ENCODE measurements around the gene C11orf71. TPM values are rescaled to one million over a fixed set of nuclear protein-coding genes. Genes with fewer than 3 reads are reported as not detected.
A peak's percentile ranks its signal among the peaks of the same experiment; 100 is the strongest.

Gene C11orf71
- total RNA-seq, 2 donors from 2014 or later: 6.5 to 10.2 TPM

DNA sequence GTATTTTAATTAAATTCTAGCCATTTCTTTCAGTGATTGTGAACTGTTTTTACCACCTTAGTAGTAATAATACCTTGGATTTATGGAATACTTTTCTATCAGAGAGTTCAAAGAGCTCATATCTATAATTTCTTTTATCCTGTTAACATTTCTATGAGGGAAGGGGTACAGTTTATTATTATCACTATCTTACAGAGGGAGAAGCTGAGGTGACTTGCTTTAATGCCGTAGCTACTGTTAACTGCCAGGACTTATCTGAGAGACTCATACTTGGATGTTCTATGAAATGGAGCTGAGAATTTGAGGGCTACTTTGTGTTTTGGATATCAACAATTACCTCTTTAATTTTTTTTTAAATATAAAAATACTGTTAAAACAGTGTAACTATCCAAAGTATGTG, 42.2 kb upstream of the C11orf71 start:
- H3K27me3 ChIP-seq: no peaks in the 10 kb centered on the region
- peaks cover 9% of the 10 kb centered on the region for H3K36me3 ChIP-seq
- peaks cover 0 to 17% of the 10 kb centered on the region in 2 donors for H3K4me1 ChIP-seq
- TF ChIP-seq, protein P1, sequence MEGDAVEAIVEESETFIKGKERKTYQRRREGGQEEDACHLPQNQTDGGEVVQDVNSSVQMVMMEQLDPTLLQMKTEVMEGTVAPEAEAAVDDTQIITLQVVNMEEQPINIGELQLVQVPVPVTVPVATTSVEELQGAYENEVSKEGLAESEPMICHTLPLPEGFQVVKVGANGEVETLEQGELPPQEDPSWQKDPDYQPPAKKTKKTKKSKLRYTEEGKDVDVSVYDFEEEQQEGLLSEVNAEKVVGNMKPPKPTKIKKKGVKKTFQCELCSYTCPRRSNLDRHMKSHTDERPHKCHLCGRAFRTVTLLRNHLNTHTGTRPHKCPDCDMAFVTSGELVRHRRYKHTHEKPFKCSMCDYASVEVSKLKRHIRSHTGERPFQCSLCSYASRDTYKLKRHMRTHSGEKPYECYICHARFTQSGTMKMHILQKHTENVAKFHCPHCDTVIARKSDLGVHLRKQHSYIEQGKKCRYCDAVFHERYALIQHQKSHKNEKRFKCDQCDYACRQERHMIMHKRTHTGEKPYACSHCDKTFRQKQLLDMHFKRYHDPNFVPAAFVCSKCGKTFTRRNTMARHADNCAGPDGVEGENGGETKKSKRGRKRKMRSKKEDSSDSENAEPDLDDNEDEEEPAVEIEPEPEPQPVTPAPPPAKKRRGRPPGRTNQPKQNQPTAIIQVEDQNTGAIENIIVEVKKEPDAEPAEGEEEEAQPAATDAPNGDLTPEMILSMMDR (IDR thresholded peaks at IDR 0.05): no peak
- H3K27ac ChIP-seq: no peak overlapping the region
- no peak for DNase-seq (ENCODE audit: low spot score)
- no peak overlapping the region for H3K4me3 ChIP-seq
- H3K9me3 ChIP-seq: no peaks in the 10 kb centered on the region

DNA sequence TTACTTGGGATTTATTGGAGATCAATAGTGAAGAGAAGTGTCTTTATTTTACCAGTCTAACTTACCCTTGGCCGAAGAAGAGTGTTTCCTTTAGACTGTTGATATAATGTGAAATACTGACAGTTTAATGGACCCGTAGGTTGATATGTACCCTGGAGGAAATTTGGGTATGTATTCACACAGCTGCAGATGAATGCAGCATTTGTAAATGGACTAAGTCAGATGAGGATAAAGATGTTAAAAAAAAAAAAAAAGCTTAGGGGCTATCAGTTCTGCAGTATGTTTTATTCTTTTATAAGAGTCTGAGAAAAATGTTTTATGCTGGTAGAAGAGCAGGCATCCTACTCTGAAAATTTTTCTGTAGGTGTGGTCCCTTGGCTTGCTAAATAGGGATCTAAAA, 41.6 kb upstream of the C11orf71 start:
- H3K36me3 ChIP-seq: peaks cover 9% of the 10 kb centered on the region
- no peak for DNase-seq (ENCODE audit: low spot score)
- peaks cover 0 to 17% of the 10 kb centered on the region in 2 donors for H3K4me1 ChIP-seq
- no peak overlapping the region for H3K27ac ChIP-seq
- no peaks in the 10 kb centered on the region for H3K27me3 ChIP-seq
- no peaks in the 10 kb centered on the region for H3K9me3 ChIP-seq
- TF ChIP-seq, protein P1 (IDR thresholded peaks at IDR 0.05): no peak
- H3K4me3 ChIP-seq: no peak overlapping the region

DNA sequence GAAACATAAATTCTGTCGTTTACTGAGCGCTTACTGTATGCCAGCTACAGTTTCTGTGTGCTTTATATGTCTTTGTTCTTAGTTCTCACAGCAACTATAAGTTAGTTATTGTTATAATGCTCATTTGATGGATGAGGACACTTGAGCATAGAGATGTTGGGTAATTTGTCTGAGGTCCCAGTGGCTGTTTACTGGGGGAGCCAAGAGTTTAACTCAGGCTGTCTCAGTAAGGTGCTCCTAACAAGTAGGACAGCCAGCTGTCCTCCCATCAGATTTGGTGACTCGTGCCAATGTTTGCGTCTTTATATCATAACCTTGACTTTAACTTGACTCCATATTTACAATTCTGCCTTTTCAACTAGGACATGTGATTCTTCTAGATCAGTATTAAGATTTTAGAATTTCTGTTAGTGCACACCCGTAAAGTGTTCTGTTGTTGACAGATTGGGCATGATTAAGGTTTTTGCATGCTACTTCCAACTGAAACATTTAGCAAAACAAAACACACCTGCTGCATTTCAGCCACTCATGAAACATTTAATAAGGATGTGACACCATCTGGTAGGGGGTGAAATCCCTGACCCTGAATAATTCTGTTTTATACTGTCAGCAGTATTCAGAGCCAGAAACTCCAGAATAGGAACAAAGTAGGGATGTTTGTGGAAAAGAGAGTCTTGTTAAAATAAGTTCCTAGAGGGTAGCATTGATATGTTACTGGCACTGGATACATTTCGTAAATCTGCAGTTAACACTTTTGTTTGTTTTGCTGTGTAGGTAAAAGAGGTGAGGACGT, 40.9 kb upstream of the C11orf71 start:
- TF ChIP-seq, protein P1 (IDR thresholded peaks at IDR 0.05): no peak
- H3K4me1 ChIP-seq: peaks cover 0 to 17% of the 10 kb centered on the region in 2 donors
- peak overlapping the region in 1 of 2 donors; percentile 74 for H3K4me3 ChIP-seq
- H3K27ac ChIP-seq: peak overlapping the region in 1 of 2 donors; percentile 89
- peaks cover 4% of the 10 kb centered on the region for H3K36me3 ChIP-seq
- no peaks in the 10 kb centered on the region for H3K27me3 ChIP-seq
- DNase-seq (ENCODE audit: low spot score): no peak
- no peaks in the 10 kb centered on the region for H3K9me3 ChIP-seq

DNA sequence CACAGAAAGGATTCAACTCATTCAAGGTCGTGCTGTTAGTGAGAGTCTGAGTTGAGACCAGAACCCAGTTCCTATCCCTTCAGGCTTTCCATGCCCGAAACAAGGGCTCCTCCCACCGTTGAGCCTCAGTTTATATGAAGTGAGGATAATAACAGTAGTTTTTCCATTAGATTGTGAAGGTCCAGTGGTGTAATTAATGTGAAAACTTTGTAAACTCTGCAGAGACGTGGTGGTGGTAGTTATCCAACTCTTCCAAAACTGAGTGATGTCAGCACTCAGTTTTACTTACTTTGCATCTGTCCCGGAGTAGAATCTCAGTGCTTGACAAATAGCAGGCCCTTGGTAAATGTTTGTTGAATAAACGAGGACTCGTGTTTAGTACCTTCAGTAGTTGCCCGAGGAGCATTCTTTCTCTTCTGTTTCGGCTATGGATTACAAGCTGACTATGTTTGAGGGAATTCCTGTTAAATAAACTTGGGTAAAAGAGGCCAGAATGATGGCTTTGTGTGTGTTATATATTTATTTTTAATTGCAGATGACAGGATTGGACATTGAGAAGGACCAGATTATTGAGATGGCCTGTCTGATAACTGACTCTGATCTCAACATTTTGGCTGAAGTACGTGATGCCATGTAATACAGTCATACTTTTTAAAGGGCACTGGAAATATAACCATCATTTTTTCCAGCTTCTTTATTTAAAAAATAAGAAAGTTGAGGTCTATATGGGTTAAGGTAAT, 40.0 kb upstream of the C11orf71 start:
- TF ChIP-seq, protein P1 (IDR thresholded peaks at IDR 0.05): no peak

DNA sequence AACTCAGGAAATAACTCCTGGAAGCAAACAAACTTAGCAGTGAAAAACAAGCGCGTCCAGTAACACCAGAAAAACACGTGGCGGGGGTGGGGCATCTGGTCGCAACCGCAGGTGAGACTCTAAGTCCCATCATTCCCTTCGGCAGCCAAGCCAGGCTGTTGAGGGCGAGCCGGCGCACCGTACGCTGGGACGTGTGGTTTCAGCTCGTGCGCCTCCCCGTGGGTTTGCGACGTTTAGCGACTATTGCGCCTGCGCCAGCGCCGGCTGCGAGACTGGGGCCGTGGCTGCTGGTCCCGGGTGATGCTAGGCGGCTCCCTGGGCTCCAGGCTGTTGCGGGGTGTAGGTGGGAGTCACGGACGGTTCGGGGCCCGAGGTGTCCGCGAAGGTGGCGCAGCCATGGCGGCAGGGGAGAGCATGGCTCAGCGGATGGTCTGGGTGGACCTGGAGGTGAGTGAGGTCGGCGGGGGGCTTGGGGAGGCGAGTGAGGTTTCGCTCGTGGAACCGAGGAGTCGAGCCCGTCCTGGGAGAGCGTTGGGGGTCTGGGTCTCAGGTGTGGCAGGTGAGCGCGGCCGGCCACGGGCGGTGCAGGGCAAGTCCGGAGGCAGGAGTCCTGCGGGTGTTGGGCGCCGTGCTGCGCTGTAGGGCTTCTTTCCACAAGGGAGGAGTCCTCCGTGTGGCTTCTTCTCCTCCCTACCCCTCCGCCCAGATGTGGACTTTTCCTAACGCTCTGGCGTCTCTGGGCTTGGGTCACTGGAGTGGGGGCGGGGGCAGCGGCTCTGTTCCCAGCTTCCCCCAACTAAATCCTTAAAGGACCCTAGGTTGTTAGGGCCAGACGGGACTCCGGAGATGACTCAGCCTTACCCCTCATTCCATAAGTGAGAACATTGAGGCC, 39.2 kb upstream of the C11orf71 start, which contains the start of gene REXO2:
TSS of gene REXO2 (plus strand) at position 239 of the 892 bp plus-strand sequence. CDS start at position 301, 62 bp downstream.
- Histone ChIP-seq H3K4me3 (peak within 1 kb of the TSS; percentile 74 to 95), H3K27ac (peak within 1 kb of the TSS; percentile 89 to 92), H3K36me3 (no peaks in the 10 kb centered on the region), H3K27me3 (no peaks in the 10 kb centered on the region), H3K9me3 (no peaks in the 10 kb centered on the region), H3K4me1 (peaks cover 0 to 17% of the 10 kb centered on the region in 2 donors)
- DNase-seq (ENCODE audit: low spot score): peak; percentile 95
- TF ChIP-seq, protein P1 (IDR thresholded peaks at IDR 0.05): peak in 1 of 2 donors; percentile 42

More for the DNA sequence above, 40.0 kb upstream of the C11orf71 start:
- Histone ChIP-seq H3K27me3 (no peaks in the 10 kb centered on the region), H3K4me1 (peaks cover 0 to 17% of the 10 kb centered on the region in 2 donors), H3K36me3 (no peaks in the 10 kb centered on the region), H3K9me3 (no peaks in the 10 kb centered on the region), H3K4me3 (peak overlapping the region; percentile 74 to 95), H3K27ac (peak overlapping the region; percentile 89 to 92)
- DNase-seq (ENCODE audit: low spot score): no peak
